ENCODE data around the gene ICAM3.

ICAM3 gene

GRCh38 chr19:10292789-10293636, 46.4 kb downstream of the ICAM3 start:
- no peak overlapping the region for H3K27ac ChIP-seq
- no peak for DNase-seq
- H3K4me3 ChIP-seq, result peak overlapping the region in 1 of 2 donors; percentile 40
- peaks cover 6 to 97% of the 10 kb centered on the region in 2 donors for H3K27me3 ChIP-seq
- H3K36me3 ChIP-seq, result no peaks in the 10 kb centered on the region
- peaks cover 0 to 71% (median 57%) of the 10 kb centered on the region in 4 donors for H3K4me1 ChIP-seq
- intact Hi-C loops (cut with DNase I; ENCODE audit: low total_unique reads), result no loop called here
- no peak for TF ChIP-seq CTCF (IDR thresholded peaks at IDR 0.05)
- H3K9me3 ChIP-seq, result no peaks in the 10 kb centered on the region

GRCh38 chr19:10292206-10292788, 47.1 kb downstream of the ICAM3 start:
- H3K4me1 ChIP-seq, result peaks cover 0 to 72% (median 61%) of the 10 kb centered on the region in 4 donors

GRCh38 chr19:10291554-10292205, 47.7 kb downstream of the ICAM3 start:
- no peaks in the 10 kb centered on the region for H3K9me3 ChIP-seq
- peaks cover 0 to 78% (median 67%) of the 10 kb centered on the region in 4 donors for H3K4me1 ChIP-seq
- intact Hi-C loops (cut with DNase I; ENCODE audit: low total_unique reads), result no loop called here
- peaks cover 6 to 100% of the 10 kb centered on the region in 2 donors for H3K27me3 ChIP-seq
- no peak for TF ChIP-seq CTCF (IDR thresholded peaks at IDR 0.05)
- no peak for DNase-seq
- H3K36me3 ChIP-seq, result no peaks in the 10 kb centered on the region
- peak overlapping the region; percentile 32 to 40 for H3K4me3 ChIP-seq
- H3K27ac ChIP-seq, result no peak overlapping the region

More at GRCh38 chr19:10292206-10292788, 47.1 kb downstream of the ICAM3 start:
- Histone ChIP-seq H3K9me3 (no peaks in the 10 kb centered on the region), H3K27ac (no peak overlapping the region), H3K27me3 (peaks cover 6 to 98% of the 10 kb centered on the region in 2 donors), H3K4me3 (peak overlapping the region; percentile 32 to 40), H3K36me3 (no peaks in the 10 kb centered on the region)
- intact Hi-C loops (cut with DNase I; ENCODE audit: low total_unique reads), result no loop called here
- DNase-seq, result peak; percentile 71 to 82
- no peak for TF ChIP-seq CTCF (IDR thresholded peaks at IDR 0.05)

GRCh38 chr19:10290876-10291553, 48.4 kb downstream of the ICAM3 start:
- peaks cover 0 to 74% (median 65%) of the 10 kb centered on the region in 4 donors for H3K4me1 ChIP-seq
- H3K27me3 ChIP-seq, result peaks cover 6 to 97% of the 10 kb centered on the region in 2 donors
- TF ChIP-seq CTCF (IDR thresholded peaks at IDR 0.05), result no peak
- H3K36me3 ChIP-seq, result no peaks in the 10 kb centered on the region
- no peaks in the 10 kb centered on the region for H3K9me3 ChIP-seq
- peak overlapping the region; percentile 32 to 40 for H3K4me3 ChIP-seq
- intact Hi-C loops (cut with DNase I; ENCODE audit: low total_unique reads), result no loop called here
- H3K27ac ChIP-seq, result no peak overlapping the region
- no peak for DNase-seq

- H3K4me1 ChIP-seq, result peaks cover 0 to 68% (median 59%) of the 10 kb centered on the region in 4 donors
These were observed 49.0 kb downstream of the ICAM3 start for GRCh38 chr19:10290357-10290875.

More at GRCh38 chr19:10290357-10290875, 49.0 kb downstream of the ICAM3 start:
- peak overlapping the region in 1 of 2 donors; percentile 40 for H3K4me3 ChIP-seq
- H3K9me3 ChIP-seq, result no peaks in the 10 kb centered on the region
- H3K36me3 ChIP-seq, result peaks cover 0 to 5% (median 3%) of the 10 kb centered on the region in 3 donors
- intact Hi-C loops (cut with DNase I; ENCODE audit: low total_unique reads), result no loop called here
- H3K27me3 ChIP-seq, result peaks cover 6 to 96% of the 10 kb centered on the region in 2 donors
- no peak for DNase-seq
- no peak for TF ChIP-seq CTCF (IDR thresholded peaks at IDR 0.05)
- H3K27ac ChIP-seq, result no peak overlapping the region
